ENCODE data around the gene BEX2. TPM values are rescaled to one million over a fixed set of nuclear protein-coding genes. Genes with fewer than 3 reads are reported as not detected.

BEX2 gene
- total RNA-seq, 1 experiment from 2014 or later, result 2.8 TPM

DNA sequence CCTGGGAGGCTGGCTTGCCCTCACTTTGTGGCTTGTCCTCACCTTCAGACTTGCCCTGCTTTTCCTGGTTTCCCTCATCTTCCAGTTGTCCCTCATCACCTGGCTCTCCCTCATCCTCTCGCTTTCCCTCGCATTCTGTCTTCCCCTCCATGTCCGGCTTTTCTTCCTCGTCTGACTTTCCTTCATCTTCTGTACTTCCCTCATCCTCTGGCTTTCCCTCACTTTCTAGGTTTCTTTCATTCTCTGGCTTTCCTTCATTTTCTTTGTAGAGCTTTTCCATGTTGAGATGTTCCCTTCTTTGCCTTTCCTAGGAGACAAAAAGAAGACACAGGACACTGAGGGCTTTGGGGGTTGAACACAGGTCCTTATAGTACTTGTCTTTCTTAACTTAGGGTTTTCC is 36.5 kb downstream of the BEX2 start:
- ATAC-seq, result no peak

More for the DNA sequence above, 36.5 kb downstream of the BEX2 start:
- intact Hi-C loops (cut with micrococcal nuclease), result no loop called here
- no peaks in the 10 kb centered on the region for H4K20me1 ChIP-seq (ENCODE audit: low read length)
- H3K79me2 ChIP-seq (ENCODE audit: low read length), result no peaks in the 10 kb centered on the region
- no peaks in the 10 kb centered on the region for H3K9me3 ChIP-seq (ENCODE audit: low read length)
- H3K9ac ChIP-seq (ENCODE audit: low read length), result no peak overlapping the region
- no peaks in the 10 kb centered on the region for H3K36me3 ChIP-seq (ENCODE audit: low read depth, low read length)
- H3K27me3 ChIP-seq (ENCODE audit: low read length), result peaks cover 93% of the 10 kb centered on the region
- H3K4me1 ChIP-seq (ENCODE audit: insufficient read depth, low read length), result no peaks in the 10 kb centered on the region
- H3K4me3 ChIP-seq (ENCODE audit: low read length), result no peak overlapping the region
- ChIA-PET POLR2A (ENCODE audit: unreplicated experiment) (no interaction called here), CTCF (no interaction called here)
- TF ChIP-seq, protein P1, sequence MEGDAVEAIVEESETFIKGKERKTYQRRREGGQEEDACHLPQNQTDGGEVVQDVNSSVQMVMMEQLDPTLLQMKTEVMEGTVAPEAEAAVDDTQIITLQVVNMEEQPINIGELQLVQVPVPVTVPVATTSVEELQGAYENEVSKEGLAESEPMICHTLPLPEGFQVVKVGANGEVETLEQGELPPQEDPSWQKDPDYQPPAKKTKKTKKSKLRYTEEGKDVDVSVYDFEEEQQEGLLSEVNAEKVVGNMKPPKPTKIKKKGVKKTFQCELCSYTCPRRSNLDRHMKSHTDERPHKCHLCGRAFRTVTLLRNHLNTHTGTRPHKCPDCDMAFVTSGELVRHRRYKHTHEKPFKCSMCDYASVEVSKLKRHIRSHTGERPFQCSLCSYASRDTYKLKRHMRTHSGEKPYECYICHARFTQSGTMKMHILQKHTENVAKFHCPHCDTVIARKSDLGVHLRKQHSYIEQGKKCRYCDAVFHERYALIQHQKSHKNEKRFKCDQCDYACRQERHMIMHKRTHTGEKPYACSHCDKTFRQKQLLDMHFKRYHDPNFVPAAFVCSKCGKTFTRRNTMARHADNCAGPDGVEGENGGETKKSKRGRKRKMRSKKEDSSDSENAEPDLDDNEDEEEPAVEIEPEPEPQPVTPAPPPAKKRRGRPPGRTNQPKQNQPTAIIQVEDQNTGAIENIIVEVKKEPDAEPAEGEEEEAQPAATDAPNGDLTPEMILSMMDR (conservative IDR thresholded peaks at IDR 0.05; ENCODE audit: low read depth, low read length), result no peak
- TF ChIP-seq EZH2phosphoT487 (IDR thresholded peaks at IDR 0.05; ENCODE audit: borderline replicate concordance, low read length), result no peak
- TF ChIP-seq EZH2 (IDR thresholded peaks at IDR 0.05; ENCODE audit: low read length, unreplicated experiment), result no peak
- no TSS peak for BruUV-seq (replicated peaks)
- H2AFZ ChIP-seq (ENCODE audit: low read length), result no peak overlapping the region
- no peaks in the 10 kb centered on the region for H3F3A ChIP-seq (ENCODE audit: low read length, unreplicated experiment)
- DNase-seq, result no peak
- H3K27ac ChIP-seq (ENCODE audit: low read length), result no peak overlapping the region
- no peaks in the 10 kb centered on the region for H3K9me2 ChIP-seq (replicated peaks; ENCODE audit: low read length)
- no peak overlapping the region for H3K4me2 ChIP-seq (ENCODE audit: low read length)

Other genes with a start within 250 kb of the BEX2 start
- 4.0 and 4.5 TPM in 2 replicates for gene BEX1, start 246.8 kb downstream of the BEX2 start, total RNA-seq (2014; rRNA removed)
- gene NXF3, start 217.8 kb downstream of the BEX2 start, total RNA-seq (2014; rRNA removed), result 0.15 and 1.2 TPM in 2 replicates
- 10.9 and 11.5 TPM in 2 replicates for gene BEX4, start 95.9 kb downstream of the BEX2 start, total RNA-seq (2014; rRNA removed)
- gene TCEAL8, start 55.8 kb downstream of the BEX2 start, total RNA-seq (2014; rRNA removed), result 41.2 and 42.5 TPM in 2 replicates
- not detected in 2 replicates for gene TCEAL5, start 34.2 kb downstream of the BEX2 start, total RNA-seq (2014; rRNA removed)
- gene TCEAL7, start 19.2 kb upstream of the BEX2 start, total RNA-seq (2014; rRNA removed), result not detected in 2 replicates
- gene TCEAL9, start 45.5 kb upstream of the BEX2 start, total RNA-seq (2014; rRNA removed), result 23.0 and 46.8 TPM in 2 replicates
- 130 and 146 TPM in 2 replicates for gene BEX3, start 65.5 kb upstream of the BEX2 start, total RNA-seq (2014; rRNA removed)
- gene RAB40A, start 208.5 kb upstream of the BEX2 start, total RNA-seq (2014; rRNA removed), result 0.04 TPM in 1 of 2 replicates, not detected in the other

Measured in PC-3 (cell line).